NCI-H1436 (cell line): ENCODE data around the gene ASPSCR1.

Experiments
- DNase-seq: peaks from one replicate; lab custom pipeline; 2025; lab: John Stamatoyannopoulos, UW

The ASPSCR1 gene

GRCh38 chr17:81983011-81983638, 5.7 kb downstream of the ASPSCR1 start:
- DNase-seq: no peak

- DNase-seq: no peak
Observed at GRCh38 chr17:81983639-81984373, 6.4 kb downstream of the ASPSCR1 start.

- no peak for DNase-seq
Observed at GRCh38 chr17:81984773-81985410, 7.5 kb downstream of the ASPSCR1 start.

- DNase-seq: no peak
Observed at GRCh38 chr17:81986606-81987005, 9.2 kb downstream of the ASPSCR1 start.

- no peak for DNase-seq
Observed at GRCh38 chr17:81987161-81987770, 9.8 kb downstream of the ASPSCR1 start.

- no peak for DNase-seq
Observed at GRCh38 chr17:81990836-81991683, 13.6 kb downstream of the ASPSCR1 start.

- DNase-seq: no peak
Observed at GRCh38 chr17:81991684-81992305, 14.4 kb downstream of the ASPSCR1 start.

GRCh38 chr17:81992306-81993102, 15.1 kb downstream of the ASPSCR1 start:
- DNase-seq: no peak

GRCh38 chr17:81993729-81994592, 16.5 kb downstream of the ASPSCR1 start:
- DNase-seq: no peak

GRCh38 chr17:81994593-81995462, 17.4 kb downstream of the ASPSCR1 start:
- no peak for DNase-seq

GRCh38 chr17:81995463-81996231, 18.2 kb downstream of the ASPSCR1 start:
- no peak for DNase-seq

- no peak for DNase-seq
Observed at GRCh38 chr17:81996232-81996756, 18.9 kb downstream of the ASPSCR1 start.

- no peak for DNase-seq
Observed at GRCh38 chr17:81996757-81997441, 19.5 kb downstream of the ASPSCR1 start.

- DNase-seq: no peak
Observed at GRCh38 chr17:81998212-81998611, 20.8 kb downstream of the ASPSCR1 start.

GRCh38 chr17:81998691-81999438, 21.4 kb downstream of the ASPSCR1 start:
- no peak for DNase-seq

- DNase-seq: no peak
Observed at GRCh38 chr17:81999587-81999975, 22.2 kb downstream of the ASPSCR1 start.
